GM19240 (cell line): ENCODE data around the gene CHD9.
"Not testable (repeated sequence)": the region's sequence is repeated elsewhere in the genome, so short reads cannot be mapped to it uniquely, and the experiment has no call there.

Experiments
- DNase-seq: peaks from one replicate; pipeline ENCODE4 v3.0.0; 2011; ENCODE audit warnings: low spot score; ENCODE audit not compliant: insufficient read length

Gene CHD9

DNA sequence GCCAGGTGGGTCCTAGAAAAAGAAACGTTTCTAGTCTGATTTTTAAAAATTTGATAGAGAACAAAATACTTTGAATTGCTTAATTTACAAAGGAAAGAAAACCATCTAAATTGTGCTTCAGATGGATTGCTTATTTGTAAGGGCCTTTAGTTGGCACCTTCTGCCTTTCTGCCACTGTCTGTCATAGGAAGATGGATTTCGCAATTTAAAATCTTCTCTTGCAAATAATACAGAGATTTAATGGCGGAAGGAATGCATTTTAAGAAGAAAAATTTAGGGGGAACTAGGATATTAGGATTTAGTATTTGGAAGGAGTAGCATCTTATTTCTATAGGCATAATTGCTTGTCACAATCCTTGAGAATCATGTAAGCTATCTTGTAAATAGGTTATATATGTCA, 204.0 kb downstream of the CHD9 start:
- no peak for DNase-seq

DNA sequence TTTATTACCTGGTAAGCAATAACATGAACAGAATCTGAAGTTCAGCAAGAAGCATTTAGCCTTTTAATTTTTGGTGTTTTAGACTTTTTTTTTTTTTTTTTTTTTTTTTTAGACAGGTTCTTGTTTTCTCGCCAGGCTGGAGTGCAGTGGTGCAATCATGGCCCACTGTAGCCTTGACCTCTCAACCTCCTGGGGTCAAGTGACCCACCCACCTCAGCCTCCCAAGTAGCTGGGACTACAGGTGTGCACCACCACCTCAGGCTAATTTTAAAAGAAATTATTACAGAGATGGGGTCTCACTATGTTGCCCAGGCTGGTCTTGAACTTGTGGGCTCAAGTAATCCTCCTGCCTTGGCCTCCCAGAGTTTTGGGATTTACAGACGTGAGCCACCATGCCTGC, 206.5 kb downstream of the CHD9 start:
- no peak for DNase-seq

DNA sequence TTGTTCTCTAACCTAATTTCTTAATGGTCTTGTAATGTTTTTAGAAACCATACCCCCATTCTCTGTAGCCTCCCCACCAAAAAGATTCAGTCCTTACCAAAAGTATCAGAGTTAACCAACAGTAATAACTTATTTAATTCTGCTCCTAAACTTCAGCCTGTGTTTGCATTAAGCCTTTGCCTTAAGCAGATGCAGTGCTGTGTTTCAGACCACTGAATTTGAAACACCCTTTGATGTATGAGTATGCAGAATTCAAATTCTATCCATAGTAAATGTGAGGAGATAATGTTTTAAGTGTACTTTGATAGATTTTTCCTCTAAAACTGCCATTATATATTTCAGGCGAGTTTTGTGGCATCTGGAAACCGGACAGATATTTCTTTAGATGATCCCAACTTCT, 207.9 kb downstream of the CHD9 start:
- no peak for DNase-seq

DNA sequence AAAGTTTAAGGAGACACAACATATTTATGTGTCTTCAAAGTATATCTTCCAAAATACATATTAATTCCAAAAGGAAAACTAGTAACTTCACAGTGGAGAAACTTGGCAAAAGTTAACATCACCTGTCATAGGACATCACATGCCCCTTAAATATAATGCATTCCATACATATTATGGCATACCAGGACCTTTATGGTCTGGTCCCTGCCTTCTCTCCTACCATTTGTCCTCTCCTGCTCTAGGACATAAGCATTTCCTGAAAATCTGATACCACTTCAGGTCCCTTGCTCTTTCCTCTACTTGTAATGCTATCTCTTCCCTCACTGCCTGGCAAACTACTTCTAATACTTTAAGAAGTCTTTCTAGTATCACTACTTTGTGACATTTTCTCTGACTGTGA, 211.4 kb downstream of the CHD9 start:
- no peak for DNase-seq

DNA sequence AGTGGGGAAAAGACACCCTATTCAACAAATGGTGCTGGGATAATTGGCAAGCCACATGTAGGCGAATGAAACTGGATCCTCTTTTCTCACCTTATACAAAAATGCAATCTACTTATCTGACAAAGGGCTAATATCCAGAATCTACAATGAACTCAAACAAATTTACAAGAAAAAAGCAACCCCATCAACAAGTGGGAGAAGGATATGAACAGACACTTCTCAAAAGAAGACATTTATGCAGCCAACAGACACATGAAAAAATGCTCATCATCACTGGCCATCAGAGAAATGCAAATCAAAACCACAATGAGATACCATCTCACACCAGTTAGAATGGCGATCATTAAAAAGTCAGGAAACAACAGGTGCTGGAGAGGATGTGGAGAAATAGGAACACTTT, 223.7 kb downstream of the CHD9 start:
- DNase-seq, result not testable (repeated sequence)

DNA sequence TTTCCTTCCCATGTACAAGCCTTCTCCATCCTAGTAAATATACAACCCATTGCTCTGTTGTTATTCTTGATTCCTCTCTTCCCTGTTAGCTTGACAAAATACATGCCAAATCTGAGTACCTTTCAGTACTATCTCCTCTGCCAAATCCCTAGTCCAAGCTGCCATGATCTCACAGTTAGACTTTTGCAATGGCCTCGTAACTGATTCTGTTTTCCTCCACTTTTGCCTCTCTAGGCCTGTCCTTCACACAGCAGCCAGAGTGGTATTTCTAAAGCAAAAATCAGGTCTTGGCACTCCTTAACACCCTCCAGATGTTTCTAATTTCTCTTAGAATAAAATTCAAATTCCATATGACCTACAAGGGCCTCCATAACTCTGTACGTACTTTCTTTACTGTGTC, 226.5 kb downstream of the CHD9 start:
- no peak for DNase-seq

DNA sequence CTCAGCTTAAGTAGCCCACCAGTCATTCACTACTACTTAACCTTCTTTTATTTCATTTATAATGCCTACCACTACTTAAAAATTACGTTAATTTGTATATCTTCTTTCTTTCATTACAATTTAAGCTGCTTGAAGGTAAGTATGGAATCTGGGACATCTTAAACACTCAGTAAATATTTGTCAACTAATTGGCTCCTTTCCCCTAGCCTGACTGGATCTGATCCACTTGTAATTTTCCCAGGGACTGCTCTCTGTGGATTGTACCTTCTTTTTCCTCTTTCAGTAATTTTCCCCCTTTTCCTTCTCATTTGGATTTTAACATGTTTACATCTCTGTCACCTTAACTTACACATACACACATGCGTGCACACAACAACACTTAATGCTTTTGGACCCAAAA, 227.1 kb downstream of the CHD9 start:
- no peak for DNase-seq

DNA sequence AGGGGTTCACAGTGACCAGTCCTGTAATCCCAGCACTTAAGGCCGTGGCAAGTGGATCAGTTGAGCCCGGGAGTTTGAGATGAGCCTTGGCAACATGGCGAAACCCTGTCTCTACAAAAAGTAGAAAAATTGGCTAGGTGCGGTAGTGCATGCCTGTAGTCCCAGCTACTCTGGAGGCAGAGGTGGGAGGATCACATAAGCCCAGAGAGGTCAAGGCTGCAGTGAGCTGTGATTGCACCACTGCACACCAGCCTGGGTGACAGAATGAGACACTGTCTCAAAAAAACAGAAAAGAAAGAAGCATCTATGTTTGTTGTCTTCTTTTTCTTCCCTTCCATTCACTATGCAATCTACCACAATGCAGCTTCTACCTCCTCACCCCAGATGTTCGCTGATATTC, 227.5 kb downstream of the CHD9 start:
- DNase-seq, result no peak

DNA sequence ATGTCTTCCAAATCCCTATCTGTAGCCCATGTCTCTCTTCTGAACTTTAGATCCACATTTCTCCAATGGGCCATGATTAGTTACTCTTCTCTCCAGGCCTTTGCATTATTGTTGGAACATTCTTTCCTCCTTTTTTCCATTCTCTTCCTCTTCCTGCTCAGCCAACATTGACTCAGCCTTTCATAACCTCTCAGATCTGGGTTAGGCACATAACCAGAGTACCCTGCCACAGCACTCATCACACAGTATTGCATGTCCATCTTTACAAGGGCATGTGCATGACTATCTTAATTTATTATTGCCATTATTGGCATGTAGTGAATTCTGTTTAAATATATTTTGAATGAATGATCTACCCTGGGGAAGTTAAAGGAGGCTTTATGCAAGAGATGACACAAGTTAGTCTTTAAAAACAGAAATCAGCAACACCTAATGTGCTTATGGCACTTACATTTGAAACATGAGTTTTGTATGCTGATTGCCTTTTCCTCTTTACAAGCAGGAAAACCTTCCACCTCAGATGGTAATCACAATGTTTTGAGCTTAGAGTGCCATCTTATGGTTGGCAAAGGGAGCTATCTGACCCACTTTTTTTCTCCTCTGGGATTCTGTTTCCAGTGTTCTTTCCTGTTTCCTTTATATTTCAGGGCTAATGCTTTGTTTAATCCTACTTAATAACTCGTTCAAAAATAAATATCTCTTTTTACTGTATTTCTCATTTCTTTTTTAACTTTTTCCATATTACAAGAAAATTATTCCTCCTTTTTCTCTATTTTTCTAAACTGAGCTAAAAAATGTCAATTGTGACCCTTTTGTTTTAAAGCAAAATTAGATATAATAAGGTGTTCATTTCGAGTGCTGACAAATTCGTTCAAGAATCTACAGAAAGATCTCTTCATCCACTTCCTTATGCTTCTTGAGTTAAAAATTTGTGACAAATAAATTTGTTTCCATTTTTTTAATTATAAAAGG, 228.5 kb downstream of the CHD9 start:
- DNase-seq, result no peak

DNA sequence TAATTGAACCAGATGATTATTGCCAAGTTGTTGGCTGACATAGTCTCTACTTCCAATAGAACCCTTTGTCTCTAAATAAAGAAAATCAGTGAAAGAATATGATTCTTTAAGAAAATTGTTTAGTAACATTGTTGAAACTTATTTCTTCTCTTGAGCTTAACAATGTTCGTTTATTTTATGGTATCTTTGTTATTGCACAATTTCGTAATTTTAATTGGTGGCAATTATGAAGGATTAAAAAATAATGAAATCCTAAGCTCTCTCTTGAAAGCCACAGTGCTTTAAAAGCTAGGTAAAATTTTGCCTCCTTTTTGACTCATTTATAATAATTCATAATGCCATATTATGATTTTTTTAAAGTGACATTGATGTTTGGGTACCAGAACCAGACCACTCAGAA, 230.4 kb downstream of the CHD9 start:
- no peak for DNase-seq

DNA sequence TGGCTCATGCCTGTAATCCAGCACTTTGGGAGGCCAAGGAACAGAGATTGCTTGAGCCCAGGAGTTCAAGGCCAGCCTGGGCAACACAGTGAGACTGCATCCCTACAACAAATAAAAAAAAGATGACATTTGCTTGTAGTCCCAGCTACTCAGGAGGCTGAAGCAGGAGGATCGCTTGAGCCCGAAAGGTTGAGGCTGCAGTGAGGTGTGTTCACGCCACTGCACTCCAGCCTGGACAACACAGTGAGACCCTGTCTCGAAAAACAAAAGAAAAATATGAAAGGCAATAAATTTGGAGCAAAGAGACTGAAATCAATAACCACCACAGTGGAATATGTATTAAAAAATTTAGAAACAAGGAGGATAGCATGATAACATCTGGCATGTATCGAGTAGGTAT, 235.7 kb downstream of the CHD9 start:
- no peak for DNase-seq

DNA sequence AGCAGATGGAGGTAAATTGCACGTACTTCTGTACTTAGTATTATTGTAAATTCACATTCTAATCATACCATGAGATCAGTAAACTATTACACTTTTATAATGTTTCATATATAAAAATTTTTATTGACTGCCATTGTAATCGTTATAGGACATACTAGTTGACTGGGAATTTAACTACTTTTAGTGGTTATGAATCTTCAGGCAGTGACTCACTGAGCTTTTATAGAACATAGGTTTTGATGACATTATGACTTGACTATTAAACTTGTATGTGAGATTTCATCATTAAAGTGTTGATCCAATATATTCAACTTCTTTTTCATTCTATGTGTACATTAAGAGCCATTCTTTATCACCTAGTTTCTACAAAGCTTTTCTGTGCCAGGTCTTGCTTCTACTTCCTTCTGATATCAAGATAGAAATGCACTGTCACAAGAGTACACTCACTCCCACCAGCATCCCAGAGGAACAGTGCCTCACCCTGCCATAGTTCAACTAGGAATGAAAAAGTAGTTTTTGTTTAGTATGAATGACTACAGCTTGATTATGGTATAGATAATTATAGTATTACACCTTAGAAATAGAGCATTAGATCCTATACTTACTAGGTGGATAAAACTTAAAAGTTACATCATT, 237.1 kb downstream of the CHD9 start:
- no peak for DNase-seq

DNA sequence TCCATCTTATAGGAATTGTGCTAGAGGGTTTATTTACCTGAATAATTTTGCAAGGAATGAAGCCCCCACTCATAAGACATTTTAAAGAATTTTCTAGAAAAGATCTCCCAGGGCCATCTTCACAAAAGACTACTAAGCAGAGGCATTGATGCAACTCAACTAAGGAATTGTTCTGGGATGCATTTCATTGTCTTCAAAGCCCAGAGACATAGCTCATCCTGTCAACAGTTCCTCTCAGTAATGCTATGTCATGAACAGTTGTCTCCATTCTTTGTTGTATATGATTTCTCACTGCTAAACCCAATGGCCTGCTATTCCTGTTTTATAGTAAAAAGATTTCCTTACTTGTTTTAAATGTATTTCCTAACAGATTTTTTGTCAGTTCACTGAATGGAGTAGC, 242.7 kb downstream of the CHD9 start:
- DNase-seq, result no peak

DNA sequence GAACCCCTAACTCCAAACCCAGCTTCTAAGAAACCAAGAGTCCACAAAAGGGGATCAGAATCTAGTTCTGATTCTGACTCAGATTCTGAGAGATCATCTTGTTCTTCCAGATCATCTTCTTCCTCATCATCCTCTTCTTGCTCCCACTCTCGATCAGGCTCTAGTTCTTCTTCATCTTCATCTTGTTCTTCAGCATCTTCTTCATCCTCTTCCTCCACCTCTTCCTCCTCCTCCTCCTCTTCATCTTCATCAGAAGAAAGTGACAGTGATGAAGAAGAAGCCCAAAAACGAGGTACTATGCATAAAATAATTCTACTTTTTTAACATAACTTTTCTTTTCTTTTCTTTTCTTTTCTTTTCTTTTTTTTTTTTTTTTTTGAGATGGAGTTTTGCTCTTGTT, 249.5 kb downstream of the CHD9 start:
- no peak for DNase-seq

DNA sequence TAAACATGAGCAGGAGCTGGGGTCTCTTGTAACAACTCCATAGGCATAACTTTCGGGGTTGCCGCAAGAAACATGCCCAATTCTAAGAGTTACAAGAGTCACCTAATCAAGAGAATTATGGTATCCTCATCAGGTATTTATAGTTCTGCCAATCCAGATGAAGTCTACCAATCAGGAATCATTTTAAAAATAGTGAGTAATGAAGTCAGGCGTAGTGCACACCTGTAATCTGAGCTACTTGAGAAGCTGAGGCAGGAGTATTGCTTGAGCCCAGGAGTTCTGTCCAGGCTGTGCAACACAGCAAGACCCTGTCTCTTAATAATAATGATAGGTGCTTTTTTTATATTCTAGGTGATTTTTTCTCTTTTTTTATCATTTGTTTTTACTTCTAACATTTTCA, 251.0 kb downstream of the CHD9 start:
- no peak for DNase-seq

DNA sequence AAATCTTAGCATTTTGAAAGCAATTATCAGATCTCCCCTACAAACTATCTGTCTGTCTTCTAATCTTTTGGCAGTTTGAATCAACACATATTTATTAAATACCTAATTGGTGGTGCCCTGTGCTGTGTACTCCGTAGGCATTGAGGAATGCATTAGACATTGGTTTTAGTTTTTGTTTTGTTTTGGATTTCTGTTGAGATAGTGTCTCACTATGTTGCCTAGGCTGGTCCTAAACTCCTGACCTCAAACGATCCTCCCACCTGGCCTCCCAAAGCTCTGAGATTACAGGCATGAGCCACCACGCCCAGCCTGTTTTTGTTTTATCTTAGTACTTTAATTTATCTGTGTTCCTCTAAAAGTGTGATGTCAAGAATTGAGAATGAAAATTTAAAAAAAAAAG, 254.7 kb downstream of the CHD9 start:
- DNase-seq, result no peak

DNA sequence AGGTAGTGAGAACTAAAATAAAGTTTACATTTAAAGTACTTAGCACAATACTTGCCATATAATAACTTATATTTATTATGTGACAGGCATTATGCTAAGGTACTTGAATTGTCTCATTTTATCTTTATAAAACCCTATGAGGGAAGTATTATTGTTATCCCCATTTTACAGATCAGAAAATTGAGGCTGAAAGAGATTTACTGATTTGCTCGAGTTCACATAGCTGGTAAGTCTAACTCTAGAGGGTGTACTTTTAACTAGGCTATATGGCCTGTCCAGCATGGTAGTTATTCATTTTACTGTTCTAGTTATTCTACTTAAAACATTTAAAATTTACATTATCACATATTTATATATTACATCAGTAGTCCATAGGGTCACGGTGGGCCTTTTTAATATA, 266.2 kb downstream of the CHD9 start:
- no peak for DNase-seq

DNA sequence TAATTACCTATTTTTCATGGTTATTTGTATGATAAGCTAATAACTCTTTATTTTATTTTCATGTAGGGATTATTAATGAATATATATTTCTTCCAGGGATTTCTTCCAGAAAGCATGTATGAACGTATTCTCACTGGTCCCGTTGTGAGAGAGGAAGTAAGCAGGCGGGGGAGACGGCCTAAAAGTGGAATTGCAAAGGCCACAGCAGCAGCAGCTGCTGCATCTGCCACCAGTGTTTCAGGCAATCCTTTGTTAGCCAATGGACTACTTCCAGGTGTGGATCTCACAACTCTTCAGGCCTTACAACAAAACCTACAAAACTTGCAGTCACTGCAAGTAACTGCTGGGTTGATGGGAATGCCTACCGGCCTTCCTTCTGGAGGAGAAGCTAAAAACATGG, 269.1 kb downstream of the CHD9 start:
- DNase-seq, result no peak

DNA sequence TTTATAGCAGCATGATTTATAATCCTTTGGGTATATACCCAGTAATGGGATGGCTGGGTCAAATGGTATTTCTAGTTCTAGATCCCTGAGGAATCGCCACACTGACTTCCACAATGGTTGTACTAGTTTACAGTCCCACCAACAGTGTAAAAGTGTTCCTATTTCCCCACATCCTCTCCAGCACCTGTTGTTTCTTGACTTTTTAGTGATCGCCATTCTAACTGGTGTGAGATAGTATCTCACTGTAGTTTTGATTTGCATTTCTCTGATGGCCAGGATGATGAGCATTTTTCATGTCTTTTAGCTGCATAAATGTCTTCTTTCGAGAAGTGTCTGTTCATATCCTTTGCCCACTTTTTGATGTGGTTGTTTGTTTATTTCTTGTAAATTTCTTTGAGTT, 276.2 kb downstream of the CHD9 start:
- DNase-seq, result not testable (repeated sequence)

DNA sequence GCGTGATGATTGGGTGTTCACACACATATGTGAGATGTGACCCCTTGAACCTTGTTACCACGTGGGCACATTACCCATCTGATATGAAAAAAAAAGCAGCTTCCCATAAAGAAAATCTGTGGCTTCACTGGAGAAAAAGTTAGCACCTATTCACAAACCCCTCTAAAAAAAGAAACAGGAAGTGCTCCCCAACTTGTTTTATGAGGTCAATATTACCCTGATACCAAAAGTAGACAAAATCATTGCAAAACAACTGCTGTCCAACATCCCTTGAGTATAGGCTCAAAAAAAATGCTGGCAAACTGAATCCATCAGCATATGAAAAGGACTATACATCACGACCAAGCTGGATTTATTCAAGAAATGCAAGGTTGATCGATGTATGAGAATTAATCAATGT, 279.8 kb downstream of the CHD9 start:
- DNase-seq, result no peak

DNA sequence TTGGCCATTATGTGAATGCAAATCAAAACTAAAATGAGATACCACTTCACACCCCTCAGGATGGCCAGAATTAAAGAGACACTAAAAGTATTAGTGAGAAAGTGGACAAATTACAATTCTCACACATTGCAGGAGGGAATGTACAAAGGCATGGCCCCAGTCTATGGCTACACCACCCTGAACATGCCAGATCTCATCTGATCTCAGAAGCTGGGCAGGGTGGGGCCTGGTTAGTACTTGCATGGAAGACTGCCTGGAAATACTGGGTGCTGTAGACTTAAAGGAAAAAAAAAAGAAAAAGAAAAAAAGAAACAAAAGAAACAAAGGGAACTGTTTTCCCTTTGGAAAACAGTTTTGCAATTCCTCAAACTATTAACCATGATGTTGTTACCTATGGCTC, 282.5 kb downstream of the CHD9 start:
- no peak for DNase-seq

DNA sequence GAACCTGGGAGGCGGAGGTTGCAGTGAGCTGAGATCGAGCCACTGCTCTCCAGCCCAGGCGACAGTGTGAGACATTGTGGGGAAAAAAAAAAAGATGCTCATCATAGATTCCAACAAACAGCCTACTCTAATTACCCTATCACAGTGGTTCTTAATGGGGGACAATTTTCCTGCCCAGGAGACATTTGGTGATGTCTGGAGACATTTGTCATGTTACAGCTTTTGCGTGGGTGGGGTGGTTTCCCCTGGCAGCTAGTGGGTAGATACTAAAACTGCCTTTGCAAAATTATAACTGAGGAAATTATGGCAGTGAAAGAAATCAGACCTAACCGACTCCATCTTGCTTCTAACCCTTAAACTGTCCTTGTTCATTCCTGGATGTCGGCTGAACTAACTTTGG, 287.0 kb downstream of the CHD9 start:
- DNase-seq, result no peak

DNA sequence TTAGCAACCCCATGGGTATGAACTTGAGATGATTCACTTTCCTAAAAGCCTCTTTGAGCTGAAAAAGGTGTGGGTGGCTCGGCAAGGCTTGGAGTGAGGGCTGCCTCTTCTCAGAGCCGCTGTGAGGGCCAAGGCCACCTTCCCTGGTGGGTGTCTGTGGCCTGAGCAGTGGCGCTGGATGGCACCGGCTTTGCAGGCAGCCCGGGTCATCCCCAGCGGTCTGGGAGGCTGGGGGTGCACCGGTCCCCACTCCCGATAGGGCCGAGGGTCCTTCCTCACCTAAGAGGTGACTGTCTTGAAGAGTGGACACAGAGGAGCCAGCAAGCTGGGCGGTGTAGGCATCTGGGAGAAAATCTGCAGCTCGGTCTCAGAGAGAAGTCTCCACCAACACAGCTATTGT, 300.3 kb downstream of the CHD9 start:
- DNase-seq, result no peak
